Inferior parietal cortex (tissue), 1 donor: Measurements from ENCODE around the gene ZNRF4.

Experiments
- DNase-seq: peaks from one replicate; pipeline ENCODE4 v3.0.0-alpha.2; 2016; ENCODE audit errors: extremely low spot score

The ZNRF4 gene

GRCh38 chr19:5504114-5504513, 48.9 kb downstream of the ZNRF4 start:
- DNase-seq: no peak
